Adrenal gland (tissue), 12 donors: ENCODE measurements around the gene JUP. TPM values are rescaled to one million over a fixed set of nuclear protein-coding genes. Genes with fewer than 3 reads are reported as not detected.

Experiments
- DNase-seq, 7 donors: peaks; one replicate each; pipeline ENCODE4 v3.0.0-alpha.2; 2019 to 2020
- H3K27ac ChIP-seq, 5 donors: fragments of 200-600 bp; sonication (generic) in 4 of 5; 1 replicate in 3 of 5; 2 replicates in 2 of 5; pipeline versions ENCODE4 v1.5.1 to v1.8.0; 2016 to 2020; ENCODE audit warnings: mild to moderate bottlenecking in 1 of 5
- H3K27me3 ChIP-seq: fragments of 200-600 bp; 2 replicates; pipeline ENCODE4 v1.8.0; 2021
- H3K36me3 ChIP-seq, 2 donors: fragments of 200-600 bp; replicated peaks in 1 of 2; 1 replicate in 1 of 2; 2 replicates in 1 of 2; pipeline versions ENCODE4 v1.5.1 to v1.8.0; 2018 to 2022
- H3K4me1 ChIP-seq, 2 donors: fragments of 200-600 bp; replicated peaks in 1 of 2; 1 replicate in 1 of 2; 2 replicates in 1 of 2; pipeline versions ENCODE4 v1.5.1 to v1.8.0; 2018 to 2021
- H3K4me3 ChIP-seq, 4 donors: fragments of 200-600 bp; sonication (generic) in 3 of 4; one replicate each; pipeline ENCODE4 v1.5.1; 2016 to 2018
- H3K9me3 ChIP-seq, 3 donors: fragments of 200-600 bp; sonication (generic) in 1 of 3; replicated peaks in 1 of 3; 1 replicate in 2 of 3; 2 replicates in 1 of 3; pipeline versions ENCODE4 v1.5.1 to v1.8.0; 2016 to 2021
- POLR2A ChIP-seq, 2 donors: fragments of 450-650 bp; IDR thresholded peaks; one replicate each; pipeline ENCODE4 v1.6.1; 2017; ENCODE audit warnings: antibody characterized with exemption in 2 of 2, mild to moderate bottlenecking in 2 of 2, moderate library complexity in 1 of 2
- WGBS, 4 donors: extraction: QIAGEN DNeasy Blood & Tissue Kit in 2 of 4; methylation state at CpG; one replicate each; pipeline versions ENCODE4 v1.1.5 to v1.1.7; 2013 to 2017; 5-methylcytosine and 5-hydroxymethylcytosine counted together
- intact Hi-C, 2 donors: fragments of 100-400 bp; cut with DNase I; formaldehyde crosslinking; loops; one replicate each; pipeline versions ENCODE4 v1.14.1 to v1.15.0; 2022 to 2023
- polyA plus RNA-seq, 3 donors: library from polyadenylated mRNA; stranded (reverse); fragments of 200-250 nt in 2 of 3; fragments of 350-450 nt in 1 of 3; fragmentation: Illumina TruSeq in 1 of 3; extraction: RNeasy Lipid Tissue Mini Kit (QIAGEN cat#74804) in 1 of 3; gene quantifications; one replicate each; pipeline ENCODE4 v1.2.3, GENCODE V29; 2013 to 2014
- total RNA-seq, 9 donors: library from RNA; depleted of rRNA in 4 of 9; stranded (reverse); fragments of >200 nt in 4 of 9; fragments of 120-200 nt in 1 of 9; fragmentation: NEBNext Ultra II Directional in 1 of 9; extraction: Animal tissue kit (Norgen Biotek cat#: 25700) in 1 of 9; gene quantifications; one replicate each; pipeline versions ENCODE4 v1.1.0 to v1.2.4, GENCODE V29; 2013 to 2023
- TF ChIP-seq, protein P1 (sequence below), 6 experiments: fragments of 450-650 bp in 4 of 6; fragments of 200-600 bp in 2 of 6; sonication (generic) in 1 of 6; IDR thresholded peaks; 1 replicate in 5 of 6; 2 replicates in 1 of 6; pipeline versions ENCODE4 v1.5.1 to v1.8.0; 2016 to 2021; ENCODE audit warnings: antibody characterized with exemption in 6 of 6, mild to moderate bottlenecking in 2 of 6, moderate library complexity in 1 of 6
- donor health status: healthy with polysubstance abuse.
- donor health status: Bipolar disorder and iron deficiency.
- donor health status: DM: yes; HTN: yes; CAD: no.
- donor health status: DM: no; HTN: no; CAD: no.
- donor health status: DM: no; HTN: no; CAD: no.
- donor health status: DM: yes; HTN: yes; CAD: no.

JUP gene
- total and polyA plus RNA-seq, 12 donors, result 4.9 to 81.3 (median 29.6) TPM

- WGBS, 4 donors, result 56 to 68% (median 64%) methylated on average over 4 of the region's 4 CpGs
- Histone ChIP-seq H3K9me3 (no peaks in the 10 kb centered on the region), H3K36me3 (no peaks in the 10 kb centered on the region), H3K4me1 (peaks cover 5 to 14% of the 10 kb centered on the region in 2 donors), H3K27me3 (peaks cover 22% of the 10 kb centered on the region), H3K4me3 (no peak overlapping the region), H3K27ac (no peak overlapping the region)
- intact Hi-C loops, result loop anchor here in 1 of 2 donors (10.0 kb wide), 2 partner anchors 154 to 224 kb away; no protein-coding TSS in a partner anchor
- DNase-seq, result no peak
- no peak for TF ChIP-seq POLR2A (IDR thresholded peaks at IDR 0.05)
- TF ChIP-seq, protein P1, sequence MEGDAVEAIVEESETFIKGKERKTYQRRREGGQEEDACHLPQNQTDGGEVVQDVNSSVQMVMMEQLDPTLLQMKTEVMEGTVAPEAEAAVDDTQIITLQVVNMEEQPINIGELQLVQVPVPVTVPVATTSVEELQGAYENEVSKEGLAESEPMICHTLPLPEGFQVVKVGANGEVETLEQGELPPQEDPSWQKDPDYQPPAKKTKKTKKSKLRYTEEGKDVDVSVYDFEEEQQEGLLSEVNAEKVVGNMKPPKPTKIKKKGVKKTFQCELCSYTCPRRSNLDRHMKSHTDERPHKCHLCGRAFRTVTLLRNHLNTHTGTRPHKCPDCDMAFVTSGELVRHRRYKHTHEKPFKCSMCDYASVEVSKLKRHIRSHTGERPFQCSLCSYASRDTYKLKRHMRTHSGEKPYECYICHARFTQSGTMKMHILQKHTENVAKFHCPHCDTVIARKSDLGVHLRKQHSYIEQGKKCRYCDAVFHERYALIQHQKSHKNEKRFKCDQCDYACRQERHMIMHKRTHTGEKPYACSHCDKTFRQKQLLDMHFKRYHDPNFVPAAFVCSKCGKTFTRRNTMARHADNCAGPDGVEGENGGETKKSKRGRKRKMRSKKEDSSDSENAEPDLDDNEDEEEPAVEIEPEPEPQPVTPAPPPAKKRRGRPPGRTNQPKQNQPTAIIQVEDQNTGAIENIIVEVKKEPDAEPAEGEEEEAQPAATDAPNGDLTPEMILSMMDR (IDR thresholded peaks at IDR 0.05), result no peak
Observed at GRCh38 chr17:41730479-41730878, 56.0 kb downstream of the JUP start.

DNA sequence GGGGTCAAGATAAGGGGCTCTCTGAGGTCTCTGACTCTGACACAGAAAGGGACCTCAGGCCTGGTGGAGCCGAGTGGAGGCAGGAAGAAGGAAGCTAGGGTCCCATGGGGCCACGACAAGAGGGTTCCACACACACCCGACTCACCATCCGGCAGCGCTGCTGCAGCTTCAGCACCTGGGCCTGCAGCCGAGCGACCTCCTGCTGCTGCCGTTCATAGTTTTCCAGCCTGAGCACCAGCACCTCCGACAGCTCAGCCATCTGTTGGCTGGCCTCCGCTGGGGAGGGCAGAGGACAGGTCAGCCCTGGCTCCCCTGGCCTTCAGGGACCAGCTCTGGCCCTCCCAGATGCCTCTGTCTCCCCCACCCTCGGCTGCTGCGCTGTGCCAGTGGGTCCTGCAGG lies 58.5 kb downstream of the JUP start:
- Histone ChIP-seq H3K9me3 (no peaks in the 10 kb centered on the region), H3K36me3 (no peaks in the 10 kb centered on the region), H3K27ac (no peak overlapping the region), H3K27me3 (no peaks in the 10 kb centered on the region), H3K4me1 (no peaks in the 10 kb centered on the region), H3K4me3 (no peak overlapping the region)
- 75 to 79% (median 76%) methylated on average over 6 to 12 of the region's 12 CpGs for WGBS, 4 donors
- intact Hi-C loops, result no loop called here
- DNase-seq, result no peak
- TF ChIP-seq, protein P1 (IDR thresholded peaks at IDR 0.05), result no peak

DNA sequence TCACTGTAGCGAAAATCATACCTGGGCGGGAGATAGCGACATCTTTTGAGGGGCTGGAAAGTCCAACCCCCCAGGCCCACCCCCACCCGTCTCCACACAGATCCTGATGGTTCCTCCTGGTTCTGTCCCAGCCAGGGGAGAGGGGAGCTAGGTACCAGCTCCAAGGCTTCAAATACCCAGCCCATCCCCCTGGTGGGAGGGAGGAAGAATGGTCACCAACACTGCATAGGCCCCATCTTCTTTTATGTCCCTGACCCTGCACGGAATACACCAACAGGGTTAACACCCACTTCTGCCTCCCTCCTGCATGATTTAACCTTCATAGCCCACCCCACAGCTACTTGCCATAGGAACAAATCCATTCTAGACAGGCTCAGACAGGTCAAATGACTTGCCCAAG lies 61.4 kb downstream of the JUP start:
- no peak for TF ChIP-seq POLR2A (IDR thresholded peaks at IDR 0.05)
- TF ChIP-seq, protein P1 (IDR thresholded peaks at IDR 0.05), result no peak
- no peak overlapping the region for H3K27ac ChIP-seq
- WGBS, 4 donors, result 87 to 95% (median 90%) methylated on average over 5 of the region's 5 CpGs
- DNase-seq, result no peak
- intact Hi-C loops, result no loop called here
- no peaks in the 10 kb centered on the region for H3K4me1 ChIP-seq
- H3K9me3 ChIP-seq, result no peaks in the 10 kb centered on the region
- no peaks in the 10 kb centered on the region for H3K36me3 ChIP-seq
- H3K4me3 ChIP-seq, result no peak overlapping the region
- no peaks in the 10 kb centered on the region for H3K27me3 ChIP-seq

DNA sequence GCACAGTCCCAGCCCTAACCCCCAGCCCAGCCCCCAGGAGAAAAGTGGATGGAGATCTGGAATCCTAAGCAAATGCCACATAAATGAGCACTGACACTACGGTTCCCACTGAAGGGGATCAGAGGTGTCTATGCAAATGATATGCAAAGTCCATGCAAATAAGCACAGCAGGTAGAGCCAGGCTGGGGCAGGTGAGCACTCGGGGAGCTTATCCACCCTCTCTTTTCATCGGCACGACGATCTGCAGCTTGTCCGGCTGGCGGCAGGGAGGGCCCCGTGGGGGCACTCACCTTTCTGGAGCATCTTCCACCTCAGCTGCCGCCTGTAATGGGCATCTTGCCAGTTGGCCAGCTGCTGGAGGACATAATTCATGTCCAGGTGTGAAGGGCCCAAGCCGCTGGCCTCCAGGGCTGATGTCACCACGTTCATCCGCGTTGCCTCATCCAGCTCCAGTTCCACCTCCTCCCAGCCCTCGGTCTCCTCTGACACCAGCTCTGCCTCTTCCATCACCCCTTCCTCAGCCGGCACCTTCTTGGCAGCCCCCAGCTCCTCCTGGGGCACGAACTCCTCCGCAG lies 61.9 kb downstream of the JUP start:
- DNase-seq, result no peak
- Histone ChIP-seq H3K27ac (no peak overlapping the region), H3K36me3 (no peaks in the 10 kb centered on the region), H3K27me3 (no peaks in the 10 kb centered on the region), H3K4me3 (no peak overlapping the region), H3K9me3 (no peaks in the 10 kb centered on the region), H3K4me1 (no peaks in the 10 kb centered on the region)
- WGBS, 4 donors, result 70 to 80% (median 72%) methylated on average over 10 to 17 of the region's 17 CpGs
- TF ChIP-seq, protein P1 (IDR thresholded peaks at IDR 0.05), result no peak
- no peak for TF ChIP-seq POLR2A (IDR thresholded peaks at IDR 0.05)
- intact Hi-C loops, result no loop called here
